Vagina (tissue), 2 donors: Measurements from ENCODE around the gene HECW1.
"Not testable (repeated sequence)": the region's sequence is repeated elsewhere in the genome, so short reads cannot be mapped to it uniquely, and the experiment has no call there.

Experiments used
- POLR2A ChIP-seq, 2 donors: fragments of 450-650 bp; IDR thresholded peaks; one replicate each; pipeline ENCODE4 v1.6.1; 2017; ENCODE audit warnings: antibody characterized with exemption in 2 of 2, mild to moderate bottlenecking in 2 of 2, moderate library complexity in 2 of 2
- POLR2AphosphoS5 ChIP-seq, 2 donors: sonication (generic); formaldehyde crosslinking; IDR thresholded peaks; one replicate each; pipeline ENCODE4 v1.9.0; 2017; ENCODE audit warnings: antibody characterized with exemption in 2 of 2, mild to moderate bottlenecking in 2 of 2, low read depth in 1 of 2; ENCODE audit not compliant: insufficient read depth in 1 of 2

DNA sequence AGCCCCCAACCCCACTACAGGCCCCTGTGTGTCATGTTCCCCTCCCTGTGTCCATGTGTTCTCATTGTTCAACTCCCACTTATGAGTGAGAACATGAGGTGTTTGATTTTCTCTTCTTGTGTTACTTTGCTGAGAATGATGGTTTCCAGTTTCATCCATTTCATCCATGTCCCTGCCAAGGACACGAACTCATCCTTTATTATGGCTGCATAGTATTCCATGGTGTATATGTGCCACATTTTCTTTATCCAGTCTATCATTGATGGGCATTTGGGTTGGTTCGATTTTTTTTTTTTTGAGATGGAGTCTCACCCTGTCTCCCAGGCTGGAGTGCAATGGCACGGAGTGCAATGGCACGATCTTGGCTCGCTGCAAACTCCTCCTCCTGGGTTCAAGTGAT lies 373.6 kb downstream of the HECW1 start:
- not testable (repeated sequence) for TF ChIP-seq POLR2A (IDR thresholded peaks at IDR 0.05); POLR2AphosphoS5 (IDR thresholded peaks at IDR 0.05; ENCODE audit: insufficient read depth in 1 of 2, low read depth in 1 of 2)
